Hair follicle dermal papilla cell (primary cell): ENCODE results near the gene CDRT15. TPM values are rescaled to one million over a fixed set of nuclear protein-coding genes. Genes with fewer than 3 reads are reported as not detected.

Source experiments
- total RNA-seq: library from RNA; depleted of rRNA; stranded (reverse); fragments of >200 nt; gene quantifications from 2 replicates; pipeline ENCODE4 v1.2.3, GENCODE V29; 2012

Gene CDRT15
- not detected in 2 replicates for total RNA-seq

GRCh38 chr17:14236762-14237161 lies at the start of gene CDRT15:
Gene CDRT15, minus strand, starts transcription at chr17:14236862. Its CDS starts 29 bp downstream, at chr17:14236833.

Other genes starting within 250 kb of the CDRT15 start
- gene COX10, start 167.4 kb downstream of the CDRT15 start, total RNA-seq = 20.5 and 22.6 TPM in 2 replicates
- 60.2 and 93.6 TPM in 2 replicates for gene HS3ST3B1, start 64.2 kb upstream of the CDRT15 start, total RNA-seq